HG03060 (cell line): ENCODE measurements around the gene OR1J4.
"Not testable (repeated sequence)": the region's sequence is repeated elsewhere in the genome, so short reads cannot be mapped to it uniquely, and the experiment has no call there.

Source experiments
- ATAC-seq: cut with Tn5 transposase; IDR thresholded peaks from one replicate; pipeline ENCODE4 v1.9.1; 2021; ENCODE audit warnings: low read depth, moderate number of reproducible peaks; ENCODE audit not compliant: unreplicated experiment

The OR1J4 gene

GRCh38 chr9:122518841-122519240, at the start of gene OR1J4:
TSS of gene OR1J4 (plus strand) at chr9:122519141. CDS start at chr9:122519141, 0 bp downstream.
- ATAC-seq, result no peak

GRCh38 chr9:122474561-122474960, 44.4 kb upstream of the OR1J4 start:
- ATAC-seq, result no peak

- no peak for ATAC-seq
Observed at GRCh38 chr9:122475717-122476116, 43.2 kb upstream of the OR1J4 start.

- ATAC-seq, result no peak
Observed at GRCh38 chr9:122477346-122477745, 41.6 kb upstream of the OR1J4 start.

- ATAC-seq, result no peak
Observed at GRCh38 chr9:122477826-122478225, 41.1 kb upstream of the OR1J4 start, which contains the start of gene OR1J1. TSS of gene OR1J1 (minus strand) at chr9:122477926. CDS start at chr9:122477926, 0 bp downstream.

- ATAC-seq, result no peak
Observed at GRCh38 chr9:122479062-122479461, 39.9 kb upstream of the OR1J4 start.

GRCh38 chr9:122498883-122499288, 20.1 kb upstream of the OR1J4 start:
- no peak for ATAC-seq

- no peak for ATAC-seq
Observed at GRCh38 chr9:122506964-122507363, 12.0 kb upstream of the OR1J4 start.

- no peak for ATAC-seq
Observed at GRCh38 chr9:122510502-122510901, 8.4 kb upstream of the OR1J4 start, which contains the start of gene OR1J2. TSS of gene OR1J2 (plus strand) at chr9:122510802. CDS start at chr9:122510802, 0 bp downstream.

- no peak for ATAC-seq
Observed at GRCh38 chr9:122518226-122518625, 715 bp upstream of the OR1J4 start.

GRCh38 chr9:122519376-122519775, 435 bp downstream of the OR1J4 start:
- ATAC-seq, result no peak

GRCh38 chr9:122526602-122527001, 7.7 kb downstream of the OR1J4 start:
- ATAC-seq, result no peak

GRCh38 chr9:122527193-122527592, 8.3 kb downstream of the OR1J4 start, which contains the start of gene OR1N1:
TSS of gene OR1N1 (minus strand) at chr9:122527293. CDS start at chr9:122527293, 0 bp downstream.
- ATAC-seq, result no peak

- ATAC-seq, result not testable (repeated sequence)
Observed at GRCh38 chr9:122531157-122531556, 12.2 kb downstream of the OR1J4 start.

- no peak for ATAC-seq
Observed at GRCh38 chr9:122536134-122536533, 17.2 kb downstream of the OR1J4 start.

- ATAC-seq, result not testable (repeated sequence)
Observed at GRCh38 chr9:122537066-122537465, 18.1 kb downstream of the OR1J4 start.

- ATAC-seq, result no peak
Observed at GRCh38 chr9:122538757-122539156, 19.8 kb downstream of the OR1J4 start.

GRCh38 chr9:122546196-122546595, 27.3 kb downstream of the OR1J4 start:
- no peak for ATAC-seq

- no peak for ATAC-seq
Observed at GRCh38 chr9:122551371-122551770, 32.4 kb downstream of the OR1J4 start.

- no peak for ATAC-seq
Observed at GRCh38 chr9:122552812-122553211, 33.9 kb downstream of the OR1J4 start, which contains the start of gene OR1N2. TSS of gene OR1N2 (plus strand) at chr9:122553112. CDS start at chr9:122553212, 100 bp downstream.

- no peak for ATAC-seq
Observed at GRCh38 chr9:122561446-122561845, 42.5 kb downstream of the OR1J4 start.

GRCh38 chr9:122562134-122562760, 43.3 kb downstream of the OR1J4 start:
- no peak for ATAC-seq
